Activated naive CD4-positive, alpha-beta T cell treated with anti-CD3 and anti-CD28 coated beads, Interleukin-2, amount 50 U/mL, for 72 hours (primary cell): ENCODE measurements around the gene PET100. TPM values are rescaled to one million over a fixed set of nuclear protein-coding genes. Genes with fewer than 3 reads are reported as not detected.
A peak's percentile ranks its signal among the peaks of the same experiment; 100 is the strongest.

ENCODE experiments used
- ATAC-seq, 2 donors: fragments of 150-1000 bp; cut with Tn5 transposase; 2 replicates each; pipeline ENCODE4 v1.10.0; 2021; ENCODE audit warnings: mild to moderate bottlenecking in 2 of 2, moderate library complexity in 2 of 2
- DNase-seq, 2 donors: peaks; one replicate each; pipeline ENCODE4 v3.0.0; 2021 to 2022; ENCODE audit warnings: low spot score in 2 of 2
- H3K27ac Mint-ChIP-seq, 2 donors: one replicate each; pipeline ENCODE4 v1.8.0; 2022; ENCODE audit warnings: mild to moderate bottlenecking in 2 of 2, mixed read lengths in 2 of 2
- H3K36me3 Mint-ChIP-seq, 2 donors: one replicate each; pipeline ENCODE4 v1.8.0; 2022; ENCODE audit warnings: mixed read lengths in 2 of 2
- H3K9me3 Mint-ChIP-seq, 2 donors: one replicate each; pipeline ENCODE4 v1.8.0; 2022; ENCODE audit warnings: mixed read lengths in 2 of 2
- total RNA-seq, 2 donors: library from RNA; stranded (reverse); gene quantifications; one replicate each; pipeline ENCODE4 v1.2.3, GENCODE V29; 2022

PET100 gene
- total RNA-seq, 2 donors from 2014 or later = 101 to 108 TPM

DNA sequence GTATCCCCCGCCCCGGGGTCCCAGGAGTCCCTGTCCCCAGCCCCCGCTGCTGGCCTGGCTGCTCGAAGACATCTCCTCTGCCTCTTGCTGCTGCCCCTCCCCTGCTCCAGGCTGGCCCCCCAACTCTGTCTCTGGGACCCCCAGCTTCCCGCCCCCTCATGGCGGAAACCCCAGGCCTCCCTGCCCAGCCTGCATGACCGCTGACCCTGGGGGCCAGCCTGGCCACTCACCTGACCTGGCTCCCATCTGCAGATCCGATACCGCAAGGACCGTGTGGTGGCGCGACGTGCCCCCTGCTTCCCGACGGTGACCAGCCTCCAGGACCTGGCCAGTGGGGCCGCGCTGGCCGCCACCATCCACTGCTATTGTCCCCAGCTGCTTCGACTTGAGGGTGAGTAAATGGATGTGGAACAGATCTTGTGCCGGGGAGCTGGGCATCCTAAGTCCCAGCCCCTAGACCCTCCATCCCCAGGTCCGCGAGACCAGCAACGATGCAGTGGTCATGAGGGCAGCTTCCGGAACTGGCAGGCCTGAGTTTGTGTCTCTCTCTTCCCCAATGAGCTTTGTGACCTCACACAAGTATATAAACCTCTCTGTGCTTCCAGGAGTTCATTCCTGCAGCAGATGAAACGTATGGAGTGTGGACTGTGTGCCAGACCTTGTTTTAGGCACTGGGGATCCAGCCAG, 21.6 kb upstream of the PET100 start:
- ATAC-seq (no peak), DNase-seq (no peak)
- Mint-ChIP-seq H3K27ac (no peak overlapping the region), H3K9me3 (no peaks in the 10 kb centered on the region), H3K36me3 (no peaks in the 10 kb centered on the region)

- no peak overlapping the region for H3K27ac Mint-ChIP-seq
Measured at GRCh38 chr19:7610491-7611240, 18.9 kb upstream of the PET100 start.

DNA sequence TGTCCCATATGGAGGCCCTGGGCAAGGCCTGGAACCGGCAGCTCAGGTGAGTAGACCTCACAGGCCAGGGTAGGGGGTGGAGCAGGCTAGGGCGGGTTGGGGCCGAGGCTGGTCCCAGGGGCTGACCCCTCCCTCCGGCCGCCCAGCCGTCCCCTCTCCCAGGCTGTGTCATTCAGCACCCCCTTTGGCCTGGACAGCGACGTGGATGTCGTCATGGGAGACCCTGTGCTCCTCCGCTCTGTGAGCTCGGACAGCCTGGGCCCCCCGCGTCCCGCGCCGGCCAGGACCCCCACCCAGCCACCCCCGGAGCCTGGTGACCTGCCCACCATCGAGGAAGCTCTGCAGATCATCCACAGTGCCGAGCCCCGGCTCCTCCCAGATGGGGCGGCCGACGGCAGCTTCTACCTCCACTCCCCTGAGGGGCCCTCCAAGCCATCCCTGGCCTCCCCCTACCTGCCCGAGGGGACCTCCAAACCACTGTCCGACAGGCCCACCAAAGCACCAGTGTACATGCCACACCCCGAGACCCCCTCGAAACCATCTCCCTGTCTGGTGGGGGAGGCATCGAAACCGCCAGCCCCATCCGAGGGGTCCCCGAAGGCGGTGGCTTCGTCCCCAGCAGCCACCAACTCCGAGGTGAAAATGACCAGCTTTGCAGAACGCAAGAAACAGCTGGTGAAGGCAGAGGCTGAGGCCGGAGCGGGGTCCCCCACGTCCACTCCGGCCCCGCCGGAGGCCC, 17.9 kb upstream of the PET100 start:
- no peak for ATAC-seq
- H3K9me3 Mint-ChIP-seq = no peaks in the 10 kb centered on the region

More at GRCh38 chr19:7610491-7611240, 18.9 kb upstream of the PET100 start:
- Mint-ChIP-seq H3K36me3 (no peaks in the 10 kb centered on the region), H3K9me3 (no peaks in the 10 kb centered on the region)
- ATAC-seq (no peak), DNase-seq (no peak)

DNA sequence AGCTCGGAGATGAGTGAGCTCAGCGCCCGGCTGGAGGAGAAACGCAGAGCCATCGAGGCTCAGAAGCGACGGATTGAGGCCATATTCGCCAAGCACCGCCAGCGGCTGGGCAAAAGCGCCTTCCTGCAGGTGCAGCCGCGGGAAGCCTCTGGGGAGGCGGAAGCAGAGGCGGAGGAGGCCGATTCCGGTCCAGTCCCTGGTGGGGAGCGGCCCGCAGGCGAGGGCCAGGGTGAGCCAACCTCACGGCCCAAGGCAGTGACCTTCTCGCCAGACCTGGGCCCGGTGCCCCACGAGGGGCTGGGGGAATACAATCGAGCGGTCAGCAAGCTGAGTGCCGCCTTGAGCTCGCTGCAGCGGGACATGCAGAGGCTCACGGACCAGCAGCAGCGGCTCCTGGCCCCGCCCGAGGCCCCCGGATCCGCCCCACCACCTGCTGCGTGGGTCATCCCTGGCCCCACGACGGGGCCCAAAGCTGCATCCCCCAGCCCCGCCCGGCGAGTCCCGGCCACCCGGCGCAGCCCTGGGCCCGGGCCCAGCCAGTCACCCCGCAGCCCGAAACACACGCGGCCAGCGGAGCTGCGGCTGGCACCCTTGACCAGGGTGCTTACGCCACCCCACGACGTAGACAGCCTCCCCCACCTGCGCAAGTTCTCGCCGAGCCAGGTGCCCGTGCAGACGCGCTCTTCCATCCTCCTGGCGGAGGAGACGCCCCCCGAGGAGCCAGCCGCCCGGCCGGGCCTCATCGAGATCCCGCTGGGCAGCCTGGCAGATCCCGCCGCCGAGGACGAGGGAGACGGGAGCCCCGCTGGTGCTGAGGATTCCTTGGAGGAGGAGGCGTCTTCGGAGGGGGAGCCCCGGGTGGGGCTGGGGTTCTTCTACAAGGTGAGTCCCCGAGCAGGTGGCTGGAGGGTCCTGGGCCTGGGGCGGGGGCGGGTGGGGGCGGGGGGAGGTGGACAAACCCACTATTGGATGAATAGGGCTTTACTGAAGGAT, 17.0 kb upstream of the PET100 start:
- Mint-ChIP-seq H3K9me3 (no peaks in the 10 kb centered on the region), H3K36me3 (no peaks in the 10 kb centered on the region), H3K27ac (no peak overlapping the region)
- DNase-seq = no peak
- ATAC-seq = no peak

More for the DNA sequence above, 17.9 kb upstream of the PET100 start:
- no peaks in the 10 kb centered on the region for H3K36me3 Mint-ChIP-seq
- DNase-seq = no peak
- no peak overlapping the region for H3K27ac Mint-ChIP-seq

GRCh38 chr19:7614859-7615741, 14.5 kb upstream of the PET100 start:
- no peak overlapping the region for H3K27ac Mint-ChIP-seq
- no peak for DNase-seq
- H3K36me3 Mint-ChIP-seq = peaks cover 0 to 9% of the 10 kb centered on the region in 2 donors
- no peak for ATAC-seq
- H3K9me3 Mint-ChIP-seq = no peaks in the 10 kb centered on the region

GRCh38 chr19:7617172-7617571, 12.4 kb upstream of the PET100 start:
- no peak for ATAC-seq
- DNase-seq = no peak
- Mint-ChIP-seq H3K9me3 (no peaks in the 10 kb centered on the region), H3K36me3 (peaks cover 0 to 9% of the 10 kb centered on the region in 2 donors), H3K27ac (no peak overlapping the region)

DNA sequence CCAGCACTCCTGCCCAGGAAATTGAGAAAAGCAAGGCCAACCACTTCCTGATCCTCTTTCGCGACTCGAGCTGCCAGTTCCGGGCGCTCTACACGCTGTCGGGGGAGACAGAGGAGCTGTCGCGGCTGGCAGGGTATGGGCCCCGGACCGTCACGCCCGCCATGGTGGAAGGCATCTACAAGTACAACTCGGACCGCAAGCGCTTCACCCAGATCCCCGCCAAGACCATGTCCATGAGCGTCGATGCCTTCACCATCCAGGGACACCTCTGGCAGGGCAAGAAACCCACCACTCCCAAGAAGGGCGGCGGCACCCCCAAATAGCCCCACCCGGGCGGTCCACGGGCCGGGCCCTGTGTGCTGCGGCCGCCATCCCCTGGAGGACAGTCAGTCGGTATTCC, 11.9 kb upstream of the PET100 start:
- no peak for ATAC-seq
- H3K36me3 Mint-ChIP-seq = peaks cover 0 to 9% of the 10 kb centered on the region in 2 donors
- H3K9me3 Mint-ChIP-seq = no peaks in the 10 kb centered on the region
- H3K27ac Mint-ChIP-seq = no peak overlapping the region
- no peak for DNase-seq

DNA sequence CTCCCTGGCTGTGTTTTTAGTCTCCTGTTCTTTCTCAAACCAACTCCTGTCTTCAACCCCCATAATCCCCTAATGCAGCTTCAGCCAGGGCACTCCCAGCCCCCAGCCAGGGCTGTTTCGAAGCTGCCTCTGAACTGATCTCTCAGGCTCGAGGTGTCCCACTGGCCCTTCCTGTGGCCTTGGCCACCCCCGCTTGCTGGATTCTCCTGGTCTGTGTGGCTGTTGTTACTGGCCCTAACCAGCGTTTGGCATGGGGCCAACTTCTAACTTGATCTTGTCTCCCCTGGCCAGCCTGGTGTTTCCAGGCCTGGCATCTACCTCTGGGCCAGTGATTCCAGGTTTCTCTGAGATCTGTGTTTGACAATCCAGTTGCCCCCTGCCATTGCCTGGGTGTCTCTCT, 11.2 kb upstream of the PET100 start:
- Mint-ChIP-seq H3K9me3 (no peaks in the 10 kb centered on the region), H3K36me3 (peaks cover 0 to 9% of the 10 kb centered on the region in 2 donors), H3K27ac (no peak overlapping the region)
- DNase-seq (no peak), ATAC-seq (no peak)

DNA sequence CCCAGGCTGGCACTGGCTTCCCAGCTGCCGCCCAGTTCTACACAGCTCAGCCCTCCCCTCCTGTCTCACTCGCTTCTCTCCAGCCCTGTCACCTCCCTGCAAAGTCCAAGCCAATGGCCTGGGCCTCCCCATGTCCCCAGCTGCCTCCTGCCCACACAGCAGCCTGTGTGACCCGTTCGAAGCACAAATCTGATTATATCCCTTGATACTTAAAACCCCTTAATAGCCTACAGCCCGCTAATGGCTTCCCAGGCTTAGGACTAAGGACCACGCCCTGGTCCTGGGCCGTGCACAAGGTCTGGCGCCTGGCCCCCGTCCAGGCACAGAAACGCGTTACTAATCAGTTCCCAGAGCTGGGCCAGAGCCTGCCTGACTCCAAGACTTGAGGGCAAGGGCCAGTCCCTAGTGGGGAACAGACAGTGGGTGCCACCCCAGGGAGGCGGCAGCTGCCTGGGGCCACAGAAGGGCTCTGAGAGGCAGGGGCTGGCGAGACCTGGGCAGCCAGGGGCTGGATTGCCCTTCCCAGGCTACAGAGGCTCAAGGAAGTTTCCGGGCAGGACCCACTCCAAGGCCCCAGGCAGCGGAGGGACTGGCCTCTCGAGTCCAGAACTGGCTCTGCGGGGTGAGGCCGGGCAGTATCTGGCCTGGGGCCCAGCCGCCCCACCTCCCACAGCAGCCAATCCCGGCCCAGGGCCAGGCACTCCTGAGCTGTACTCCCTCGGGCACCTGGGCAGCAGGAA, 10.7 kb upstream of the PET100 start:
- peak overlapping the region; percentile 52 to 91 for H3K27ac Mint-ChIP-seq
- peaks cover 0 to 9% of the 10 kb centered on the region in 2 donors for H3K36me3 Mint-ChIP-seq
- H3K9me3 Mint-ChIP-seq = no peaks in the 10 kb centered on the region
- DNase-seq (no peak), ATAC-seq (no peak)

- ATAC-seq (no peak), DNase-seq (no peak)
- Mint-ChIP-seq H3K27ac (no peak overlapping the region), H3K9me3 (no peaks in the 10 kb centered on the region), H3K36me3 (peaks cover 0 to 9% of the 10 kb centered on the region in 2 donors)
Measured at GRCh38 chr19:7619671-7620441, 9.7 kb upstream of the PET100 start.

GRCh38 chr19:7620442-7621412, 8.9 kb upstream of the PET100 start:
- no peak overlapping the region for H3K27ac Mint-ChIP-seq
- ATAC-seq (no peak), DNase-seq (no peak)
- no peaks in the 10 kb centered on the region for H3K9me3 Mint-ChIP-seq
- H3K36me3 Mint-ChIP-seq = peaks cover 0 to 9% of the 10 kb centered on the region in 2 donors

DNA sequence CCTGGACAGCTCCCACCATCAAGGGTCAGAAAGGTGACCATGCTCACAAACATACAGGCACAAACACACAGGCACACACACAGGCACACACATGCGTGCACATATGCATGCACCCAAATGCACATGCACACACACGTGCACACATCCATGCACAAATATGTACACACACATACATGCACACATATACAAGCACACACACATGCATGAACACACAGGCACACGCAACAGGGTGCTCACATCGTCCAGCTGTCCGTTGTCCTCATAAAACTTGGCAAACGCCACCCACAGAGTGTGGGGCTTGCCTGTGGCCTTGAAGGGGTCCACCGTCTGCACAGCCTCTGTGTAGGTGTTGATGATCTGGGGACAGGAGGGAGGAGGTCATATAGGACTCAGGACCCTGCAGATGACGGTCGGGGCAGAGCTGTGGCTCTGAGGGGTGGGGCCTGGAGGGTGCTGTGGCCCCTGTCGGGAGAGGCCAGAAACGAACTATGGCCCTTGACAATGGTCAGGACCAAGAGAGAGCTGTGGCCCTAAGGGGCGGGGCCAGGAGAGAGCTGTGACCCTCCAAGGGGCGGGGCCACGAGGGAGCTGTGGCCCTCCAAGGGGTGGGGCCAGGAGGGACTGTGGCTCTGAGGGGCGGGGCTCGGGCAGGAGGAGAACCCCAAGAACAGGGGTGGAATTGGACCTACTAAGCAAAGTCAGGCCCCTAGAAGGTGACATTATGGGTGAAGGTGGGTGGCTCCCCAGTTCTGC, 6.5 kb upstream of the PET100 start:
- Mint-ChIP-seq H3K27ac (no peak overlapping the region), H3K9me3 (no peaks in the 10 kb centered on the region), H3K36me3 (peaks cover 0 to 9% of the 10 kb centered on the region in 2 donors)
- DNase-seq (no peak), ATAC-seq (no peak)
